ENCODE results near the gene KLHL14.

GRCh38 chr18:32770666-32771168, 2.1 kb downstream of the KLHL14 start:
- TF ChIP-seq CTCF (IDR thresholded peaks at IDR 0.05; ENCODE audit: low read depth, low read length) (no peak), EZH2phosphoT487 (IDR thresholded peaks at IDR 0.05; ENCODE audit: low read depth) (no peak)

Data from OCI-LY3 (cell line).